CD8-positive, alpha-beta memory T cell (primary cell): Measurements from ENCODE around the gene ANKRD22. TPM values are rescaled to one million over a fixed set of nuclear protein-coding genes. Genes with fewer than 3 reads are reported as not detected.
A peak's percentile ranks its signal among the peaks of the same experiment; 100 is the strongest.

Experiments
- CTCF ChIA-PET: fragments of 350-600 bp; sonication (Branson Sonifier 250); formaldehyde crosslinking; loops from one replicate; lab custom pipeline; 2021; ENCODE audit warnings: antibody characterized with exemption; lab: Charles Lee
- POLR2A ChIA-PET: fragments of 350-600 bp; sonication (Branson Sonifier 250); formaldehyde crosslinking; loops from one replicate; lab custom pipeline; 2021; ENCODE audit warnings: antibody characterized with exemption; lab: Charles Lee
- DNase-seq, 5 donors: peaks; one replicate each; pipeline versions ENCODE4 v3.0.0 to v3.0.0-alpha.2; 2020 to 2022; ENCODE audit warnings: mixed read lengths in 1 of 5
- H3K27ac ChIP-seq: one replicate; pipeline ENCODE4 v1.7.0; 2013; ENCODE audit warnings: low read depth, mild to moderate bottlenecking, low read length, moderate library complexity
- H3K27me3 ChIP-seq: 2 replicates; pipeline ENCODE4 v1.7.0; 2013; ENCODE audit warnings: low read length, mild to moderate bottlenecking; ENCODE audit not compliant: insufficient read depth, poor library complexity, severe bottlenecking
- H3K36me3 ChIP-seq: 2 replicates; pipeline ENCODE4 v1.7.0; 2013; ENCODE audit warnings: mild to moderate bottlenecking, low read length, moderate library complexity; ENCODE audit not compliant: insufficient read depth
- H3K4me1 ChIP-seq: 2 replicates; pipeline ENCODE4 v1.7.0; 2013; ENCODE audit warnings: mild to moderate bottlenecking, low read length, moderate library complexity; ENCODE audit not compliant: insufficient read depth
- H3K4me3 ChIP-seq: 2 replicates; pipeline ENCODE4 v1.7.0; 2013; ENCODE audit warnings: mild to moderate bottlenecking, low read length
- H3K9me3 ChIP-seq: 2 replicates; pipeline ENCODE4 v1.7.0; 2013; ENCODE audit warnings: mild to moderate bottlenecking, low read length
- H3K27ac Mint-ChIP-seq, 8 donors: one replicate each; pipeline ENCODE4 v1.8.0; 2020 to 2021; ENCODE audit warnings: mixed read lengths in 8 of 8, mild to moderate bottlenecking in 6 of 8, inconsistent platforms in 3 of 8, moderate library complexity in 3 of 8
- H3K27me3 Mint-ChIP-seq, 2 donors: one replicate each; pipeline ENCODE4 v1.8.0; 2020 to 2021; ENCODE audit warnings: mixed read lengths in 2 of 2, mild to moderate bottlenecking in 1 of 2, moderate library complexity in 1 of 2
- H3K36me3 Mint-ChIP-seq, 3 donors: one replicate each; pipeline ENCODE4 v1.8.0; 2020 to 2021; ENCODE audit warnings: mixed read lengths in 3 of 3, inconsistent platforms in 1 of 3, mild to moderate bottlenecking in 1 of 3
- H3K4me1 Mint-ChIP-seq, 3 donors: one replicate each; pipeline ENCODE4 v1.8.0; 2020 to 2021; ENCODE audit warnings: mixed read lengths in 3 of 3, inconsistent platforms in 1 of 3, mild to moderate bottlenecking in 1 of 3
- H3K4me3 Mint-ChIP-seq, 7 donors: one replicate each; pipeline ENCODE4 v1.8.0; 2020 to 2021; ENCODE audit warnings: mixed read lengths in 7 of 7, mild to moderate bottlenecking in 6 of 7, moderate library complexity in 4 of 7, inconsistent platforms in 2 of 7
- H3K9me3 Mint-ChIP-seq, 5 donors: one replicate each; pipeline ENCODE4 v1.8.0; 2020 to 2022; ENCODE audit warnings: mixed read lengths in 5 of 5, mild to moderate bottlenecking in 3 of 5, moderate library complexity in 2 of 5, inconsistent platforms in 1 of 5
- polyA plus RNA-seq: library from polyadenylated mRNA; unstranded; fragments of 300-500 nt; fragmentation: Illumina TruSeq; gene quantifications from one replicate; pipeline ENCODE4 v1.2.3, GENCODE V29; 2021
- total RNA-seq, 2 experiments: library from RNA; stranded (reverse); gene quantifications; one replicate each; pipeline ENCODE4 v1.2.3, GENCODE V29; 2021

The ANKRD22 gene
- total and polyA plus RNA-seq, 3 experiments from 2014 or later: 0.63 TPM; not detected in 2

GRCh38 chr10:88892222-88892967 is 40.8 kb upstream of the ANKRD22 start:
- Histone ChIP-seq H3K4me1 (peaks cover 42% of the 10 kb centered on the region), H3K27ac (no peak overlapping the region), H3K4me3 (no peak overlapping the region), H3K27me3 (no peaks in the 10 kb centered on the region), H3K36me3 (no peaks in the 10 kb centered on the region), H3K9me3 (no peaks in the 10 kb centered on the region)
- DNase-seq: no peak
- Mint-ChIP-seq H3K27ac (peak overlapping the region in 3 of 8 donors; percentile 12 to 72 (median 18)), H3K27me3 (no peaks in the 10 kb centered on the region), H3K4me3 (peak overlapping the region in 1 of 7 donors; percentile 15), H3K9me3 (no peaks in the 10 kb centered on the region), H3K36me3 (peaks cover 0 to 21% (median 10%) of the 10 kb centered on the region in 3 donors), H3K4me1 (peaks cover 66 to 85% (median 82%) of the 10 kb centered on the region in 3 donors)
- POLR2A ChIA-PET: interaction anchor here (0.7 kb wide), 2 partner anchors 26 to 70 kb away, joined by 3 to 4 read pairs; no protein-coding TSS in a partner anchor
- CTCF ChIA-PET: interaction anchor here (1.2 to 1.6 kb wide), 3 partner anchors 10 to 40 kb away, joined by 3 to 5 read pairs (median 3); partner anchors contain the start of gene STAMBPL1

GRCh38 chr10:88890681-88891381 is 39.2 kb upstream of the ANKRD22 start:
- H3K9me3 ChIP-seq: no peaks in the 10 kb centered on the region
- H3K27me3 ChIP-seq: no peaks in the 10 kb centered on the region
- H3K27ac ChIP-seq: no peak overlapping the region
- peaks cover 37% of the 10 kb centered on the region for H3K4me1 ChIP-seq
- ChIA-PET CTCF (interaction anchor here (1.2 to 1.3 kb wide), 2 partner anchors 9 to 42 kb away, joined by 3 read pairs; no protein-coding TSS in a partner anchor), POLR2A (no interaction called here)
- Mint-ChIP-seq H3K27me3 (no peaks in the 10 kb centered on the region), H3K4me1 (peaks cover 62 to 85% (median 82%) of the 10 kb centered on the region in 3 donors), H3K36me3 (peaks cover 0 to 17% (median 7%) of the 10 kb centered on the region in 3 donors), H3K4me3 (no peak overlapping the region), H3K27ac (no peak overlapping the region), H3K9me3 (no peaks in the 10 kb centered on the region)
- DNase-seq: no peak
- H3K36me3 ChIP-seq: no peaks in the 10 kb centered on the region
- no peak overlapping the region for H3K4me3 ChIP-seq

- Mint-ChIP-seq H3K27ac (peak overlapping the region in 3 of 8 donors; percentile 2 to 8 (median 3)), H3K9me3 (no peaks in the 10 kb centered on the region), H3K4me3 (peak overlapping the region in 3 of 7 donors; percentile 3 to 29 (median 14)), H3K27me3 (no peaks in the 10 kb centered on the region), H3K4me1 (peaks cover 65 to 88% (median 85%) of the 10 kb centered on the region in 3 donors), H3K36me3 (peaks cover 0 to 11% (median 4%) of the 10 kb centered on the region in 3 donors)
- H3K36me3 ChIP-seq: no peaks in the 10 kb centered on the region
- no peaks in the 10 kb centered on the region for H3K9me3 ChIP-seq
- ChIA-PET POLR2A (interaction anchor here (1.5 kb wide), 1 partner anchor 10 kb away, joined by 5 read pairs; the partner anchor contains the start of gene STAMBPL1), CTCF (interaction anchor here (1.2 to 1.3 kb wide), 2 partner anchors 10 to 44 kb away, joined by 3 read pairs; no protein-coding TSS in a partner anchor)
- H3K4me1 ChIP-seq: peaks cover 33% of the 10 kb centered on the region
- H3K27ac ChIP-seq: no peak overlapping the region
- DNase-seq: no peak
- H3K27me3 ChIP-seq: no peaks in the 10 kb centered on the region
- H3K4me3 ChIP-seq: no peak overlapping the region
Observed at GRCh38 chr10:88889559-88890337, 38.1 kb upstream of the ANKRD22 start.

GRCh38 chr10:88888810-88889445 is 37.3 kb upstream of the ANKRD22 start:
- Histone ChIP-seq H3K27me3 (no peaks in the 10 kb centered on the region), H3K27ac (no peak overlapping the region), H3K4me1 (peaks cover 41% of the 10 kb centered on the region), H3K36me3 (no peaks in the 10 kb centered on the region), H3K9me3 (no peaks in the 10 kb centered on the region), H3K4me3 (no peak overlapping the region)
- ChIA-PET POLR2A (interaction anchor here (1.5 kb wide), 1 partner anchor 9 kb away, joined by 5 read pairs; the partner anchor contains the start of gene STAMBPL1), CTCF (no interaction called here)
- no peak for DNase-seq
- Mint-ChIP-seq H3K36me3 (peaks cover 0 to 6% (median 3%) of the 10 kb centered on the region in 3 donors), H3K27me3 (no peaks in the 10 kb centered on the region), H3K4me3 (peak overlapping the region in 1 of 7 donors; percentile 9), H3K27ac (peak overlapping the region in 1 of 8 donors; percentile 4), H3K9me3 (no peaks in the 10 kb centered on the region), H3K4me1 (peaks cover 70 to 90% (median 88%) of the 10 kb centered on the region in 3 donors)

- H3K4me1 ChIP-seq: peaks cover 64% of the 10 kb centered on the region
- H3K27ac ChIP-seq: no peak overlapping the region
- H3K9me3 ChIP-seq: no peaks in the 10 kb centered on the region
- H3K4me3 ChIP-seq: no peak overlapping the region
- CTCF ChIA-PET: interaction anchor here (1.0 to 1.9 kb wide), 2 partner anchors 51 to 303 kb away, joined by 3 to 4 read pairs; partner anchors contain the start of gene RNLS
- POLR2A ChIA-PET: no interaction called here
- no peaks in the 10 kb centered on the region for H3K36me3 ChIP-seq
- Mint-ChIP-seq H3K4me1 (peaks cover 80 to 99% (median 96%) of the 10 kb centered on the region in 3 donors), H3K27me3 (no peaks in the 10 kb centered on the region), H3K9me3 (no peaks in the 10 kb centered on the region), H3K36me3 (peaks cover 0 to 2% (median 1%) of the 10 kb centered on the region in 3 donors), H3K4me3 (peak overlapping the region in 1 of 7 donors; percentile 21), H3K27ac (no peak overlapping the region)
- H3K27me3 ChIP-seq: no peaks in the 10 kb centered on the region
- no peak for DNase-seq
Observed at GRCh38 chr10:88886557-88886956, 34.9 kb upstream of the ANKRD22 start.

GRCh38 chr10:88883448-88883809 is 31.8 kb upstream of the ANKRD22 start:
- Histone ChIP-seq H3K27ac (no peak overlapping the region), H3K27me3 (no peaks in the 10 kb centered on the region), H3K36me3 (no peaks in the 10 kb centered on the region), H3K9me3 (no peaks in the 10 kb centered on the region), H3K4me1 (peaks cover 73% of the 10 kb centered on the region), H3K4me3 (peak overlapping the region; percentile 5)
- Mint-ChIP-seq H3K27ac (peak overlapping the region in 7 of 8 donors; percentile 74 to 98 (median 89)), H3K4me3 (peak overlapping the region; percentile 88 to 100 (median 98)), H3K27me3 (no peaks in the 10 kb centered on the region), H3K9me3 (peaks cover 0 to 2% (median 0%) of the 10 kb centered on the region in 5 donors), H3K4me1 (peaks cover 73 to 92% (median 87%) of the 10 kb centered on the region in 3 donors), H3K36me3 (peaks cover 0 to 14% (median 1%) of the 10 kb centered on the region in 3 donors)
- ChIA-PET CTCF (interaction anchor here (0.8 to 1.6 kb wide), 2 partner anchors 47 to 51 kb away, joined by 3 to 4 read pairs; no protein-coding TSS in a partner anchor), POLR2A (interaction anchor here (1.0 kb wide), 1 partner anchor 30 kb away, joined by 3 read pairs; no protein-coding TSS in a partner anchor)
- peak in 1 of 5 donors; percentile 24 for DNase-seq
